CD1c-positive myeloid dendritic cell (primary cell): ENCODE results near the gene RHOBTB1.

Experiments used
- DNase-seq: peaks from one replicate; pipeline ENCODE4 v3.0.0-alpha.2; 2016; ENCODE audit errors: extremely low spot score

Gene RHOBTB1

DNA sequence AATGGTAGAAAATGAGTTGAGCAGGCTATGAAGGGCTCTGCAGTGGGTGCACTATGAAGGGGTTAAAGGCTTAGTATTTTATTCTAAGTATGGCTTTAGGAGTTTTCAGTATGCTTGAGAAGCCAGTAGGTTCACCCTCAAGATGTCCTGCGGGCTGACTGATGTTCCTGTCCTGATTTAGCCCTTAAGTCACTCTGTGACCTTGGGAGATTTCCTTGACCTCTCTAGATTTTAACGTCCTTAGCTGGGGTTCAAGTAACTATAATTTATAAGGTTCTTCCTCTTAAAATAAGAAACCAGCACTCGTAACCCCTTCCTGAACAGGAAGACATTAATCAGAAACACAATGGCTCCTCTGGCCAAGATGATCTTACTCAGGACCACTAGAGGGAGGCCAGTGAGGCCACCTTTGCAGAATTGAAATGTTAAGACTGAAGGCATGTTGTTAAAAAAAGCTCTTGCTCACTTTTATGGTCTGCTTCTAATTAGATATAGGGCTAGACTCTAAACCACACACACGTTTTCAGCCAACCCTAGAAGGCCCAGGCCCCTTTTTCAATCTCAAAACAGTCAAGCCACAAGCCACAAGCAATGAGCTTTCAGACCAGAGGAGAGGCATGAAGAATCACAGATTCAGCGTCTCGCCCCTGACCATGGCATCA is 123.8 kb downstream of the RHOBTB1 start:
- no peak for DNase-seq
